ENCODE data around the gene VSTM4.

DNA sequence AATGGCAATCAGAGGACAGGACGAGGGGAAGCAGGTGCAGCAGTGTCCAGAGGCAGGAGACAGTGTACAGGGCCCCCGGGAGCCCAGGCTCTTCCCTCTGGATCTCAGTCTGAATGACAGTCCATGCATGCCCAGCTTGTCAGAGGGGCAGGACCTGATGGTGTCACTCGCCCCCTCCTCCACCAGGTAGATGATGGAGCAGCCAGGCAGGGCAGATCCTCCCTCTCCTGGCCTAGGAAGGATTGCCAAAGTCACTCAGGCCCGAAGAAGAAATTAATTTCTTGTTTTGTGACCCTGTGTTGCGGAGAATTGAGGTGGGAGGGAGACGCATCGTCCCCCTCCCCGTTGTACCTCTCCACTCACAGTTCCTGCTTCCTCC, 4.0 kb downstream of the VSTM4 start:
- no peak for TF ChIP-seq POLR2A (IDR thresholded peaks at IDR 0.05)
- no peak for TF ChIP-seq CTCF (IDR thresholded peaks at IDR 0.05)
- no peak for TF ChIP-seq POLR2AphosphoS5 (IDR thresholded peaks at IDR 0.05)
